Gastrocnemius medialis (tissue), 4 donors: Measurements from ENCODE around the gene LPAR1. TPM values are rescaled to one million over a fixed set of nuclear protein-coding genes. Genes with fewer than 3 reads are reported as not detected.
A peak's percentile ranks its signal among the peaks of the same experiment; 100 is the strongest.

Experiments used
- ATAC-seq, 2 donors: fragments of 150-250 bp; one replicate each; pipeline ENCODE4 v1.9.1; 2016
- DNase-seq, 2 donors: peaks; one replicate each; pipeline ENCODE4 v3.0.0-alpha.2; 2019
- H3K27ac ChIP-seq, 4 donors: fragments of 200-600 bp; sonication (generic); 1 replicate in 1 of 4; 2 replicates in 3 of 4; pipeline ENCODE4 v1.5.1; 2016 to 2018; ENCODE audit warnings: mild to moderate bottlenecking in 2 of 4, moderate library complexity in 1 of 4
- H3K27me3 ChIP-seq, 3 donors: fragments of 200-600 bp; sonication (generic) in 2 of 3; 1 replicate in 1 of 3; 2 replicates in 2 of 3; pipeline versions ENCODE4 v1.5.1 to v1.6.0; 2016 to 2019; ENCODE audit warnings: mild to moderate bottlenecking in 1 of 3, moderate library complexity in 1 of 3
- H3K36me3 ChIP-seq, 2 donors: fragments of 200-600 bp; sonication (generic) in 1 of 2; one replicate each; pipeline ENCODE4 v1.5.1; 2017 to 2018
- H3K4me1 ChIP-seq, 2 donors: fragments of 200-600 bp; sonication (generic) in 1 of 2; one replicate each; pipeline ENCODE4 v1.5.1; 2016 to 2017; ENCODE audit warnings: mild to moderate bottlenecking in 2 of 2
- H3K4me3 ChIP-seq, 4 donors: fragments of 200-600 bp; sonication (generic) in 3 of 4; 1 replicate in 1 of 4; 2 replicates in 3 of 4; pipeline ENCODE4 v1.5.1; 2016 to 2019; ENCODE audit warnings: mild to moderate bottlenecking in 2 of 4
- H3K9me3 ChIP-seq, 3 donors: fragments of 200-600 bp; sonication (generic) in 2 of 3; 1 replicate in 1 of 3; 2 replicates in 2 of 3; pipeline ENCODE4 v1.5.1; 2016 to 2019
- CTCF ChIP-seq, 5 experiments: fragments of 450-650 bp in 3 of 5; fragments of 200-600 bp in 2 of 5; sonication (generic) in 2 of 5; IDR thresholded peaks in 4 of 5; conservative IDR thresholded peaks in 1 of 5; 1 replicate in 4 of 5; 2 replicates in 1 of 5; pipeline ENCODE4 v1.5.1; 2016 to 2019; ENCODE audit warnings: antibody characterized with exemption in 5 of 5, mild to moderate bottlenecking in 3 of 5, moderate library complexity in 3 of 5
- POLR2A ChIP-seq, 2 donors: fragments of 450-650 bp; IDR thresholded peaks; one replicate each; pipeline ENCODE4 v1.6.1; 2017; ENCODE audit warnings: antibody characterized with exemption in 2 of 2, mild to moderate bottlenecking in 2 of 2, moderate library complexity in 2 of 2
- in situ Hi-C, 4 donors: fragments of 200-750 bp; cut with MboI; loops; one replicate each; pipeline versions ENCODE4 v1.15.0 to v1.8.0; 2017; ENCODE audit warnings: low sequenced_read_pairs in 4 of 4
- intact Hi-C: fragments of 100-400 bp; cut with DNase I; formaldehyde crosslinking; loops from one replicate; pipeline ENCODE4 v1.15.1; 2023; ENCODE audit warnings: low total_unique reads
- total RNA-seq, 4 donors: library from RNA; depleted of rRNA; stranded (reverse); fragments of >200 nt; gene quantifications; one replicate each; pipeline versions ENCODE4 v1.1.0 to v1.2.3, GENCODE V29; 2016

The LPAR1 gene
- total RNA-seq, 4 donors from 2014 or later: 5.5 to 20.2 (median 13.2) TPM

- no peaks in the 10 kb centered on the region for H3K9me3 ChIP-seq
- H3K27ac ChIP-seq: no peak overlapping the region
- DNase-seq: no peak
- TF ChIP-seq CTCF (IDR thresholded peaks at IDR 0.05 in 4 of 5, conservative IDR thresholded peaks at IDR 0.05 in 1 of 5) (no peak), POLR2A (IDR thresholded peaks at IDR 0.05) (no peak)
- no peaks in the 10 kb centered on the region for H3K27me3 ChIP-seq
- no peaks in the 10 kb centered on the region for H3K36me3 ChIP-seq
- in situ Hi-C loops (no loop called here), intact Hi-C loops (no loop called here)
- ATAC-seq: no peak
- H3K4me3 ChIP-seq: no peak overlapping the region
- no peaks in the 10 kb centered on the region for H3K4me1 ChIP-seq
Measured at GRCh38 chr9:111004936-111005335, 33.3 kb downstream of the LPAR1 start.

- no peak for ATAC-seq
- in situ Hi-C loops: no loop called here
- Histone ChIP-seq H3K9me3 (no peaks in the 10 kb centered on the region), H3K36me3 (no peaks in the 10 kb centered on the region), H3K4me3 (no peak overlapping the region), H3K27ac (no peak overlapping the region), H3K27me3 (no peaks in the 10 kb centered on the region), H3K4me1 (no peaks in the 10 kb centered on the region)
- intact Hi-C loops: no loop called here
- TF ChIP-seq POLR2A (IDR thresholded peaks at IDR 0.05): no peak
- TF ChIP-seq CTCF (IDR thresholded peaks at IDR 0.05 in 4 of 5, conservative IDR thresholded peaks at IDR 0.05 in 1 of 5): no peak
- DNase-seq: no peak
Measured at GRCh38 chr9:111003182-111003581, 35.1 kb downstream of the LPAR1 start.

- intact Hi-C loops: no loop called here
- ATAC-seq (no peak), DNase-seq (no peak)
- no peak for TF ChIP-seq POLR2A (IDR thresholded peaks at IDR 0.05)
- TF ChIP-seq CTCF (IDR thresholded peaks at IDR 0.05 in 4 of 5, conservative IDR thresholded peaks at IDR 0.05 in 1 of 5): no peak
- in situ Hi-C loops: no loop called here
- Histone ChIP-seq H3K27ac (no peak overlapping the region), H3K9me3 (no peaks in the 10 kb centered on the region), H3K4me1 (no peaks in the 10 kb centered on the region), H3K36me3 (no peaks in the 10 kb centered on the region), H3K27me3 (no peaks in the 10 kb centered on the region), H3K4me3 (no peak overlapping the region)
Measured at GRCh38 chr9:111001526-111001925, 36.7 kb downstream of the LPAR1 start.

GRCh38 chr9:111000202-111000601 is 38.1 kb downstream of the LPAR1 start:
- Histone ChIP-seq H3K27ac (no peak overlapping the region), H3K27me3 (no peaks in the 10 kb centered on the region), H3K36me3 (no peaks in the 10 kb centered on the region), H3K9me3 (no peaks in the 10 kb centered on the region), H3K4me1 (no peaks in the 10 kb centered on the region), H3K4me3 (no peak overlapping the region)
- in situ Hi-C loops: no loop called here
- no peak for TF ChIP-seq POLR2A (IDR thresholded peaks at IDR 0.05)
- no peak for TF ChIP-seq CTCF (IDR thresholded peaks at IDR 0.05 in 4 of 5, conservative IDR thresholded peaks at IDR 0.05 in 1 of 5)
- ATAC-seq: no peak
- DNase-seq: no peak
- intact Hi-C loops: no loop called here

GRCh38 chr9:110999379-110999778 is 38.9 kb downstream of the LPAR1 start:
- H3K4me1 ChIP-seq: no peaks in the 10 kb centered on the region
- in situ Hi-C loops: no loop called here

More at GRCh38 chr9:110999379-110999778, 38.9 kb downstream of the LPAR1 start:
- DNase-seq (no peak), ATAC-seq (no peak)
- Histone ChIP-seq H3K27ac (peak overlapping the region in 1 of 4 donors; percentile 10), H3K9me3 (no peaks in the 10 kb centered on the region), H3K36me3 (no peaks in the 10 kb centered on the region), H3K4me3 (no peak overlapping the region), H3K27me3 (no peaks in the 10 kb centered on the region)
- no peak for TF ChIP-seq CTCF (IDR thresholded peaks at IDR 0.05 in 4 of 5, conservative IDR thresholded peaks at IDR 0.05 in 1 of 5)
- no peak for TF ChIP-seq POLR2A (IDR thresholded peaks at IDR 0.05)
- intact Hi-C loops: loop anchor here (10.0 kb wide), 1 partner anchor 345 kb away; no protein-coding TSS in a partner anchor
